HEK293 (cell line): ENCODE results near the gene HDAC1.

Source experiments
- CTCF ChIA-PET: fragments of 350-600 bp; formaldehyde crosslinking; extraction: SDS; loops from one replicate; lab custom pipeline; 2021; ENCODE audit warnings: antibody characterized with exemption; lab: Yijun Ruan, JAX
- POLR2A ChIA-PET: fragments of 300-600 bp; formaldehyde crosslinking; extraction: SDS; loops from one replicate; lab custom pipeline; 2020; ENCODE audit warnings: antibody characterized with exemption, inconsistent platforms; lab: Yijun Ruan, JAX
- H3K27ac ChIP-seq: fragments of 200-500 bp; sonication (Bioruptor generic); 2 replicates; pipeline ENCODE4 v1.5.1; 2014; ENCODE audit warnings: low read depth, low read length, control low read depth, inconsistent platforms; ENCODE audit errors: extremely low read depth
- H3K36me3 ChIP-seq, 2 experiments: fragments of 200-500 bp in 1 of 2; sonication (Bioruptor generic) in 1 of 2; 1 replicate in 1 of 2; 2 replicates in 1 of 2; pipeline ENCODE4 v1.5.1; 2014 to 2017; ENCODE audit warnings: inconsistent platforms in 2 of 2, low read length in 2 of 2; ENCODE audit not compliant: control insufficient read depth in 2 of 2, insufficient read depth in 1 of 2
- H3K4me1 ChIP-seq: fragments of 200-500 bp; sonication (Bioruptor generic); 2 replicates; pipeline ENCODE4 v1.5.1; 2014; ENCODE audit warnings: mild to moderate bottlenecking, low read length, inconsistent platforms; ENCODE audit not compliant: control insufficient read depth, insufficient read depth
- H3K4me3 ChIP-seq: 2 replicates; pipeline ENCODE4 v1.5.1; 2011; ENCODE audit warnings: low read depth, mild to moderate bottlenecking, control low read depth, low read length, moderate library complexity
- H3K9me3 ChIP-seq: fragments of 200-500 bp; sonication (Bioruptor generic); 2 replicates; pipeline ENCODE4 v1.5.1; 2014; ENCODE audit warnings: low read depth, low read length, inconsistent platforms; ENCODE audit not compliant: control insufficient read depth, insufficient read depth
- GLI4 ChIP-seq: fragments of 450-650 bp; formaldehyde crosslinking; IDR thresholded peaks from 2 replicates; pipeline ENCODE4 v1.5.1; 2016; ENCODE audit warnings: missing biosample characterization, missing genetic modification characterization
- GLIS1 ChIP-seq: fragments of 450-650 bp; formaldehyde crosslinking; IDR thresholded peaks from 2 replicates; pipeline ENCODE4 v1.5.1; 2016; ENCODE audit warnings: missing biosample characterization, missing genetic modification characterization
- HOXA7 ChIP-seq: sonication (generic); formaldehyde crosslinking; IDR thresholded peaks from 2 replicates; pipeline ENCODE4 v1.8.1; 2022; ENCODE audit warnings: missing genetic modification reagents, borderline replicate concordance
- PRDM1 ChIP-seq: fragments of 450-650 bp; formaldehyde crosslinking; IDR thresholded peaks from 2 replicates; pipeline ENCODE4; 2016; ENCODE audit warnings: missing biosample characterization, missing genetic modification characterization
- TRIM28 ChIP-seq: IDR thresholded peaks from 2 replicates; pipeline ENCODE4 v1.6.1; 2011; ENCODE audit warnings: low read length, control low read depth, borderline replicate concordance
- YY1 ChIP-seq: fragments of 450-650 bp; formaldehyde crosslinking; IDR thresholded peaks from 2 replicates; pipeline ENCODE4 v1.5.1; 2018; ENCODE audit warnings: missing biosample characterization, missing genetic modification characterization
- ZBTB17 ChIP-seq: fragments of 450-650 bp; formaldehyde crosslinking; IDR thresholded peaks from 2 replicates; pipeline ENCODE4 v1.5.1; 2016; ENCODE audit warnings: missing biosample characterization, missing genetic modification characterization
- ZNF169 ChIP-seq: fragments of 450-650 bp; formaldehyde crosslinking; IDR thresholded peaks from 2 replicates; pipeline ENCODE4 v1.5.1; 2016; ENCODE audit warnings: missing biosample characterization, missing genetic modification characterization
- ZNF19 ChIP-seq: fragments of 450-650 bp; formaldehyde crosslinking; IDR thresholded peaks from 2 replicates; pipeline ENCODE4; 2016; ENCODE audit warnings: missing biosample characterization, missing genetic modification characterization, low read depth
- ZNF404 ChIP-seq: fragments of 450-650 bp; formaldehyde crosslinking; IDR thresholded peaks from 2 replicates; pipeline ENCODE4 v1.5.1; 2017; ENCODE audit warnings: missing biosample characterization, missing genetic modification characterization
- ZNF48 ChIP-seq: fragments of 450-650 bp; formaldehyde crosslinking; IDR thresholded peaks from 2 replicates; pipeline ENCODE4 v1.5.1; 2016; ENCODE audit warnings: missing biosample characterization, missing genetic modification characterization
- ZNF521 ChIP-seq: fragments of 450-650 bp; formaldehyde crosslinking; IDR thresholded peaks from 2 replicates; pipeline ENCODE4 v1.5.1; 2017; ENCODE audit warnings: missing biosample characterization, mild to moderate bottlenecking, missing genetic modification characterization
- ZNF600 ChIP-seq: fragments of 450-650 bp; formaldehyde crosslinking; IDR thresholded peaks from 2 replicates; pipeline ENCODE4 v1.5.1; 2016; ENCODE audit warnings: missing biosample characterization, missing genetic modification characterization
- ZNF621 ChIP-seq: fragments of 450-650 bp; formaldehyde crosslinking; IDR thresholded peaks from 2 replicates; pipeline ENCODE4 v1.5.1; 2017; ENCODE audit warnings: missing biosample characterization, missing genetic modification characterization
- ZNF768 ChIP-seq: fragments of 450-650 bp; formaldehyde crosslinking; IDR thresholded peaks from 2 replicates; pipeline ENCODE4 v1.5.1; 2018; ENCODE audit warnings: missing biosample characterization, mild to moderate bottlenecking, missing genetic modification characterization
- ZSCAN16 ChIP-seq: fragments of 450-650 bp; formaldehyde crosslinking; IDR thresholded peaks from 2 replicates; pipeline ENCODE4 v1.5.1; 2016; ENCODE audit warnings: missing biosample characterization, missing genetic modification characterization
- TF ChIP-seq, protein P1 (sequence below): fragments of 450-650 bp; formaldehyde crosslinking; IDR thresholded peaks from 2 replicates; pipeline ENCODE4 v1.5.1; 2017; ENCODE audit warnings: missing biosample characterization, missing genetic modification characterization
- TF ChIP-seq, protein P2 (sequence below): fragments of 450-650 bp; formaldehyde crosslinking; IDR thresholded peaks from 2 replicates; pipeline ENCODE4 v1.5.1; 2016; ENCODE audit warnings: missing biosample characterization, missing genetic modification characterization

The HDAC1 gene

DNA sequence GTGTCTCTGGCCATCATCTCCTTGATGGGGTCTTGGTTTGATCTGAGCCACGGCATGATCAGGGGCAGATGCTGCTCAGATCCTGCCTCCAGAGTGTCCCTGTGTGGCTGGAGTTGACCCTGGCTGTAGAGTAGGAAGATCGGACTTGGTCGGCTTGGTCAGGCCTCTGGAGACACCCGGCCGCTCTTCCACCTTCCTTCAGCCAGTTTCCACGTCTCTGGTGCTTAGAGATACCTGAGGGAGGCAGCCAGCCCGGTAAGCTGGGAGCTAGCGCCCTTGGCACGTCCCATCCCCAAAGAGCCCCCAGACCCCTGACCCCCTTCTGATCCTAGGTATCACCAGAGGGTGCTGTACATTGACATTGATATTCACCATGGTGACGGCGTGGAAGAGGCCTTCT, 35.3 kb downstream of the HDAC1 start:
- Histone ChIP-seq H3K9me3 (no peaks in the 10 kb centered on the region), H3K4me3 (no peak overlapping the region), H3K27ac (no peak overlapping the region), H3K4me1 (no peaks in the 10 kb centered on the region), H3K36me3 (peaks cover 21 to 96% of the 10 kb centered on the region in 2 experiments)
- ChIA-PET POLR2A (no interaction called here), CTCF (no interaction called here)
- no peak for TF ChIP-seq ZNF19
- no peak for TF ChIP-seq ZNF521 (tag by site-specific recombination)
- no peak for TF ChIP-seq PRDM1 (tag by site-specific recombination)
- no peak for TF ChIP-seq ZNF768 (tag by site-specific recombination)

DNA sequence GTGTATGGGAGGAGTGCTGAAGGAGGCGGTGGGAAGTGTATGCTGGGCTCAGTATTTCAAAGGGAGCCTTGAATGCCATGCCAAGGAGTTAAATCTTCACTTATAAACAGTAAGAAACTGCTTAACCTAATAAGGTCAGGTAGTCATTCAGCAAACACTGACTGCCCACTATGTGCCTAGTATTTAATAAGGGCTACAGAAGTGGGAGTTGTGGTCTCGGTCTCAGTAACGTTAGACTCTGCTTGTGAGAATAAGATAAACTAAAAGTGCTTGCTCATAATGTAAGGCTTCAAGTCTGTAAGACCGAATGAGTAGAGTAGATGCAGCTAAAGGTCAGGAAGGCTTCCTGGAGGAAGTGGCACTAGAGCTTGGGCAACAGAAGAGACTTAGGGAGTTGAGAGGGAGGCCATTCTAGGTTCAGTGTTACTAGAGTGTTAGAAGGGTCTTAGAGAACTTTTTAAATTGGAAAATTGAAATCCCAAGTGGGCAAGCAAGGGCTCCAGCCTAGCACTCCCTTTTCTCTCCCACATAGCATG, 38.1 kb downstream of the HDAC1 start:
- ChIA-PET CTCF (interaction anchor here (0.7 to 1.5 kb wide), 3 partner anchors 82 to 114 kb away, joined by 3 to 4 read pairs (median 3); partner anchors contain the start of gene FAM167B), POLR2A (interaction anchor here (0.6 kb wide), 1 partner anchor 93 kb away, joined by 3 read pairs; no protein-coding TSS in a partner anchor)
- TF ChIP-seq GLI4 (tag by site-specific recombination) = 0 out of 2 replicates have a peak, but pooled peaks have one; percentile 40
- TF ChIP-seq, protein P1, sequence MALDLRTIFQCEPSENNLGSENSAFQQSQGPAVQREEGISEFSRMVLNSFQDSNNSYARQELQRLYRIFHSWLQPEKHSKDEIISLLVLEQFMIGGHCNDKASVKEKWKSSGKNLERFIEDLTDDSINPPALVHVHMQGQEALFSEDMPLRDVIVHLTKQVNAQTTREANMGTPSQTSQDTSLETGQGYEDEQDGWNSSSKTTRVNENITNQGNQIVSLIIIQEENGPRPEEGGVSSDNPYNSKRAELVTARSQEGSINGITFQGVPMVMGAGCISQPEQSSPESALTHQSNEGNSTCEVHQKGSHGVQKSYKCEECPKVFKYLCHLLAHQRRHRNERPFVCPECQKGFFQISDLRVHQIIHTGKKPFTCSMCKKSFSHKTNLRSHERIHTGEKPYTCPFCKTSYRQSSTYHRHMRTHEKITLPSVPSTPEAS (tag by site-specific recombination) = no peak
- H3K4me1 ChIP-seq = no peaks in the 10 kb centered on the region
- H3K9me3 ChIP-seq = no peaks in the 10 kb centered on the region
- H3K36me3 ChIP-seq = peaks cover 17 to 98% of the 10 kb centered on the region in 2 experiments
- no peak overlapping the region for H3K4me3 ChIP-seq
- H3K27ac ChIP-seq = no peak overlapping the region

DNA sequence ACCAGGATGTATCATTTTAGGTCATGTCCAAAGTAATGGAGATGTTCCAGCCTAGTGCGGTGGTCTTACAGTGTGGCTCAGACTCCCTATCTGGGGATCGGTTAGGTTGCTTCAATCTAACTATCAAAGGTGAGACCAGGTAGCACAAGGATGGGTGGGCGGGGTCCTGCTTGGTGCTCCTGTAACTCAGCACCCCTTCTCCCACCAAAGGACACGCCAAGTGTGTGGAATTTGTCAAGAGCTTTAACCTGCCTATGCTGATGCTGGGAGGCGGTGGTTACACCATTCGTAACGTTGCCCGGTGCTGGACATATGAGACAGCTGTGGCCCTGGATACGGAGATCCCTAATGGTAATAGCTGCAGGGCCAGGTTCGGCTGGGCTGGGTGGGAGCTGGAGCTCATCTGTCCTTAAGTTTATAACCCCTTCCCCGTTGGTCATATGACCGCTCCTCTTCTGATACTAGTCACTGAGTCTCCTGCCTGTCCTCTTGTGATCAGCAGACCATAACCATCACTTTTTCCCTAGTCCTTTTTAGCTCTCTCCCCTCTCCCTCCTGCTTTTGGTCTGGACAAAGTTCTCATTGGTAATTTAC, 38.8 kb downstream of the HDAC1 start:
- peaks cover 15 to 92% of the 10 kb centered on the region in 2 experiments for H3K36me3 ChIP-seq
- no peaks in the 10 kb centered on the region for H3K9me3 ChIP-seq
- CTCF ChIA-PET = interaction anchor here (0.6 to 1.5 kb wide), 4 partner anchors 16 to 190 kb away, joined by 4 to 6 read pairs (median 5); partner anchors contain the start of gene FAM167B
- POLR2A ChIA-PET = interaction anchor here (0.6 to 3.2 kb wide), 3 partner anchors 29 to 92 kb away, joined by 3 to 13 read pairs (median 5); partner anchors contain the start of gene HDAC1
- H3K4me3 ChIP-seq = no peak overlapping the region
- TF ChIP-seq ZNF48 (tag by site-specific recombination) = no peak
- peak; percentile 61 for TF ChIP-seq ZNF600 (tag by site-specific recombination)
- no peaks in the 10 kb centered on the region for H3K4me1 ChIP-seq
- H3K27ac ChIP-seq = no peak overlapping the region

DNA sequence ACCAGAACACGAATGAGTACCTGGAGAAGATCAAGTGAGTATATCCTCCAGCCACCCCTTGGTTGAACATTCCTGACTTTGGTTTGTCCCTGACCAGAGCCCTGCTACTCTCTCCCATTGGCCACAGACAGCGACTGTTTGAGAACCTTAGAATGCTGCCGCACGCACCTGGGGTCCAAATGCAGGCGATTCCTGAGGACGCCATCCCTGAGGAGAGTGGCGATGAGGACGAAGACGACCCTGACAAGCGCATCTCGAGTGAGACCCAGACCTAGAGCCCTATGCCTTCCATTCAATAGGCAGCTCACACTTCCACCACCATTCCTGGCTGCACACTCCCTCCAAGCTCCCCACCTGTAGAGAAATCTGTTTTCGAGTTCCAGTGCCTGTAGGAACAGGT, 39.7 kb downstream of the HDAC1 start:
- H3K27ac ChIP-seq = no peak overlapping the region
- H3K9me3 ChIP-seq = no peaks in the 10 kb centered on the region
- H3K4me3 ChIP-seq = no peak overlapping the region
- CTCF ChIA-PET = interaction anchor here (0.7 to 1.5 kb wide), 3 partner anchors 15 to 117 kb away, joined by 4 to 6 read pairs (median 4); partner anchors contain the start of gene FAM167B
- POLR2A ChIA-PET = interaction anchor here (1.0 to 3.2 kb wide), 5 partner anchors 10 to 63 kb away, joined by 3 to 14 read pairs (median 4); partner anchors contain the start of genes BSDC1 and HDAC1
- H3K36me3 ChIP-seq = peaks cover 8 to 84% of the 10 kb centered on the region in 2 experiments; a peak in 2 of 3 replicates
- H3K4me1 ChIP-seq = no peaks in the 10 kb centered on the region
- TF ChIP-seq YY1 (no peak), ZNF621 (tag by site-specific recombination) (no peak), TRIM28 (no peak), ZNF768 (tag by site-specific recombination) (no peak), ZSCAN16 (tag by site-specific recombination) (no peak), ZNF600 (tag by site-specific recombination) (no peak), HOXA7 (CRISPR knock-in tag) (no peak), ZNF404 (tag by site-specific recombination) (no peak), GLIS1 (tag by site-specific recombination) (no peak), ZBTB17 (0 out of 2 replicates have a peak, but pooled peaks have one; percentile 9), ZNF169 (tag by site-specific recombination) (no peak)
- TF ChIP-seq, protein P2, sequence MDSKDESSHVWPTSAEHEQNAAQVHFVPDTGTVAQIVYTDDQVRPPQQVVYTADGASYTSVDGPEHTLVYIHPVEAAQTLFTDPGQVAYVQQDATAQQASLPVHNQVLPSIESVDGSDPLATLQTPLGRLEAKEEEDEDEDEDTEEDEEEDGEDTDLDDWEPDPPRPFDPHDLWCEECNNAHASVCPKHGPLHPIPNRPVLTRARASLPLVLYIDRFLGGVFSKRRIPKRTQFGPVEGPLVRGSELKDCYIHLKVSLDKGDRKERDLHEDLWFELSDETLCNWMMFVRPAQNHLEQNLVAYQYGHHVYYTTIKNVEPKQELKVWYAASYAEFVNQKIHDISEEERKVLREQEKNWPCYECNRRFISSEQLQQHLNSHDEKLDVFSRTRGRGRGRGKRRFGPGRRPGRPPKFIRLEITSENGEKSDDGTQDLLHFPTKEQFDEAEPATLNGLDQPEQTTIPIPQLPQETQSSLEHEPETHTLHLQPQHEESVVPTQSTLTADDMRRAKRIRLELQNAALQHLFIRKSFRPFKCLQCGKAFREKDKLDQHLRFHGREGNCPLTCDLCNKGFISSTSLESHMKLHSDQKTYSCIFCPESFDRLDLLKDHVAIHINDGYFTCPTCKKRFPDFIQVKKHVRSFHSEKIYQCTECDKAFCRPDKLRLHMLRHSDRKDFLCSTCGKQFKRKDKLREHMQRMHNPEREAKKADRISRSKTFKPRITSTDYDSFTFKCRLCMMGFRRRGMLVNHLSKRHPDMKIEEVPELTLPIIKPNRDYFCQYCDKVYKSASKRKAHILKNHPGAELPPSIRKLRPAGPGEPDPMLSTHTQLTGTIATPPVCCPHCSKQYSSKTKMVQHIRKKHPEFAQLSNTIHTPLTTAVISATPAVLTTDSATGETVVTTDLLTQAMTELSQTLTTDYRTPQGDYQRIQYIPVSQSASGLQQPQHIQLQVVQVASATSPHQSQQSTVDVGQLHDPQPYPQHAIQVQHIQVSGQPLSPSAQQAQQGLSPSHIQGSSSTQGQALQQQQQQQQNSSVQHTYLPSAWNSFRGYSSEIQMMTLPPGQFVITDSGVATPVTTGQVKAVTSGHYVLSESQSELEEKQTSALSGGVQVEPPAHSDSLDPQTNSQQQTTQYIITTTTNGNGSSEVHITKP (tag by site-specific recombination) = 0 out of 2 replicates have a peak, but pooled peaks have one; percentile 32
